HG03066 (cell line): Measurements from ENCODE around the gene ADAMTSL1.

Experiments used
- ATAC-seq: cut with Tn5 transposase; IDR thresholded peaks from one replicate; pipeline ENCODE4 v1.9.1; 2021; ENCODE audit warnings: low read depth; ENCODE audit not compliant: unreplicated experiment

ADAMTSL1 gene

GRCh38 chr9:18459962-18460584 lies 13.9 kb upstream of the ADAMTSL1 start:
- no peak for ATAC-seq

GRCh38 chr9:18461496-18461895 lies 12.5 kb upstream of the ADAMTSL1 start:
- ATAC-seq: no peak

GRCh38 chr9:18463991-18464390 lies 10.0 kb upstream of the ADAMTSL1 start:
- no peak for ATAC-seq

GRCh38 chr9:18466101-18466500 lies 7.9 kb upstream of the ADAMTSL1 start:
- no peak for ATAC-seq

GRCh38 chr9:18467696-18468095 lies 6.3 kb upstream of the ADAMTSL1 start:
- ATAC-seq: no peak

- no peak for ATAC-seq
These were observed 1.5 kb upstream of the ADAMTSL1 start for GRCh38 chr9:18472435-18472834.

GRCh38 chr9:18472841-18473251 lies 1.1 kb upstream of the ADAMTSL1 start:
- no peak for ATAC-seq

- no peak for ATAC-seq
These were observed 830 bp downstream of the ADAMTSL1 start for GRCh38 chr9:18474783-18475182.

GRCh38 chr9:18477121-18477660 lies 3.2 kb downstream of the ADAMTSL1 start:
- ATAC-seq: no peak

GRCh38 chr9:18477719-18478118 lies 3.8 kb downstream of the ADAMTSL1 start:
- no peak for ATAC-seq

GRCh38 chr9:18478501-18479361 lies 4.8 kb downstream of the ADAMTSL1 start:
- no peak for ATAC-seq

- no peak for ATAC-seq
These were observed 5.5 kb downstream of the ADAMTSL1 start for GRCh38 chr9:18479405-18479804.

- ATAC-seq: no peak
These were observed 6.7 kb downstream of the ADAMTSL1 start for GRCh38 chr9:18480662-18481093.

- ATAC-seq: no peak
These were observed 8.4 kb downstream of the ADAMTSL1 start for GRCh38 chr9:18482371-18482770.

- no peak for ATAC-seq
These were observed 11.8 kb downstream of the ADAMTSL1 start for GRCh38 chr9:18485714-18486113.

- ATAC-seq: no peak
These were observed 13.7 kb downstream of the ADAMTSL1 start for GRCh38 chr9:18487611-18488010.

- no peak for ATAC-seq
These were observed 14.9 kb downstream of the ADAMTSL1 start for GRCh38 chr9:18488886-18489285.

GRCh38 chr9:18489861-18490260 lies 15.9 kb downstream of the ADAMTSL1 start:
- ATAC-seq: no peak

GRCh38 chr9:18490641-18491370 lies 16.9 kb downstream of the ADAMTSL1 start:
- ATAC-seq: no peak

- ATAC-seq: no peak
These were observed 18.7 kb downstream of the ADAMTSL1 start for GRCh38 chr9:18492612-18493011.

- no peak for ATAC-seq
These were observed 19.6 kb downstream of the ADAMTSL1 start for GRCh38 chr9:18493451-18493993.
